GM21737 (cell line): ENCODE data around the gene NEK3.
"Not testable (repeated sequence)": the region's sequence is repeated elsewhere in the genome, so short reads cannot be mapped to it uniquely, and the experiment has no call there.

Source experiments
- ATAC-seq: cut with Tn5 transposase; IDR thresholded peaks from one replicate; pipeline ENCODE4 v1.9.1; 2021; ENCODE audit warnings: mild to moderate bottlenecking, moderate library complexity; ENCODE audit not compliant: unreplicated experiment

NEK3 gene

DNA sequence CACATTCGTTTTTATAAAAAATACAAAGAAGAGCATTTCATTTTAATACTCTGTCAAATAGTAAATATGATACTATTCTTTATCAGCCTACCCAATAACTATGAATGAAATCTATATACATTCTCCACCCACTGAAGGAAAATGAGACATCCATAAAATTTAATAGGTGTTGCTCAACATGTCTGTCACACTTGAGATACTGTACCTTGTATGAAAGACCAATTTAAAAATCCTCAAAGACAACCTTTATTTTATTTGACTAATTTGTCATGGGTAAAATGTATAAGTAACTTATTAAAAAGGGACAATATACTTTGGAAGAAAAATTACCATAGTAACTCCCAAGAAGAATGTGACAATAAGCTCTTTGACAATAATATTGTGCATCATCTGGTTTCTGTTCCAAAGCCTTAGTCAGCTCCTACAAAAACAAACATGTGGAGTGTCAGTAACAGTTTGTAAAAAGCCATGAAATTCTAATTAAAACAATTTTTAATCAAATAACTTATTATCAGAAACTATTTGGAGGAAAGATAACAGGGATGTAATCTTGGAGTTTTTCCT, 11.5 kb upstream of the NEK3 start:
- ATAC-seq: not testable (repeated sequence)

DNA sequence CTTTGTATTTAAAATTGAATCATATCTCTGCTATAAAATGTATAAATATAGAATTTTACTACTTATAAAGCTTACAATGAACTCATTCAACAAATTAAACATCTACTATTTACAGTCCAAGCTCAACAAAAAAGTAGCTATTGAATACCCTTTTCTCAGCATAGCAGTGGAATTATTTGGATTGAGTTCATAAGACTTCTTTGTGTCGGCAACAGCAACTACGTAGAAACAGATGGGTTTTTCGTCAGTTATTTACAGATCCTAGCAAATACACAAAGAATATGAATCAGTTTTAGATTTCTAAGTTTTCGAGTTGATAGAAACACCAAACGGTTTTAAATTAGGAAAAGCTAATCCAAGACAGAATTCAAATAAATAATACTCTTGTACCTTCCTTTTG, 10.4 kb upstream of the NEK3 start:
- no peak for ATAC-seq

DNA sequence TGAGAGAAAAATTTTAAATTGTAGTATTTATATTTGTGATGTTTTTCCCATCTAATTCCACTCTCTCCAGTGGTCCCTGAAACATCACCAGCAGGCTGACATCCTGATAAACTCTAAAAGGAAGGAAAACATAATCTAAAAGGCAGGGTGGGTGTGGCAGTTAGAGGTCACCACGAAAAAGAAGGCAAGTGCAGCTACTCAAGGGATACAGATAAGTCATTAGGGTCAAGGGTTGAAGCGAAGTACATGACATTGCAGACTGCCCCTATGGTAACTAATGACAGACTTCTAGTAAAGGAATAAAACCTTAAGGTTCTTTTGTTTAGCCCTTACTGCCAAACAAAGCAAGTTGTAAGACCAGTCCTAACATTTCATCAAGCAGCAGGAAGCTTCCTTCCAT, 6.0 kb upstream of the NEK3 start:
- no peak for ATAC-seq

DNA sequence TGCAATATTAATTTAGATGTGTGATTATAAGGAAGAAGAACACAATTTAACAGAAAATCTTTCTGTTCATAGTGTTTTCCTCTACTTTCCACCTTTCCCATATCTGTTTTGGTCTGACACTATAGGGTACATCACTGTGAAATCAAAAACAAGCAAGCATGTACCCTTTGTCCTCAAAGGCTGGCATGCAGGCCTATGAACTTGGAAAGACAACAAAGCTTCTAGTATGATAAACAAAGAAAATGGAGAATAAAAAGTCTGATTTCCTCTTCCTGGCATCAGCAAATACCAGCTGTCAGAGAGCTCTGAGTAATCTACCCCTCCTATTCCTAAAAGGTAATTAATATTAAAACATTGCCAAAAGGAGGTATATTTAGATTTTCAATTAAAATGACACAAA, 5.6 kb upstream of the NEK3 start:
- no peak for ATAC-seq

DNA sequence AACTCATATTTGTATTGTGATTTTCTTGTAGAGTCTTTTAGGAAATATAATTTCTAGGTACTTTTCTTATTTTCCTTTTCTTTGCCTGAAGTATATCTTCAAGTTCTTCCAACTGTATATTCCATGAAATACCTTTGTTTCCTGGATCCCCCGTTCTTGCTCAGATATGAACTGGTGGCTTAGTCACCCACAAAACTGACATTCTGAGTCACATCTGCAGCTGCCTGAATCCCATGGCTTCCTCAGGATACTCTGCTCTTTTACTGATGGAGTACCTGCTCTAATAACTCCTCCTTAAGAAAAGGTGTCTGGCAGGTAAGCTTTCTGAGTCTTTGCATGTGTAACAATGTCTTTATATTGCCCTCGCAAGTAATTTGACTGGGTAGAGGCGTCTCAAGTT, 4.5 kb upstream of the NEK3 start:
- not testable (repeated sequence) for ATAC-seq

DNA sequence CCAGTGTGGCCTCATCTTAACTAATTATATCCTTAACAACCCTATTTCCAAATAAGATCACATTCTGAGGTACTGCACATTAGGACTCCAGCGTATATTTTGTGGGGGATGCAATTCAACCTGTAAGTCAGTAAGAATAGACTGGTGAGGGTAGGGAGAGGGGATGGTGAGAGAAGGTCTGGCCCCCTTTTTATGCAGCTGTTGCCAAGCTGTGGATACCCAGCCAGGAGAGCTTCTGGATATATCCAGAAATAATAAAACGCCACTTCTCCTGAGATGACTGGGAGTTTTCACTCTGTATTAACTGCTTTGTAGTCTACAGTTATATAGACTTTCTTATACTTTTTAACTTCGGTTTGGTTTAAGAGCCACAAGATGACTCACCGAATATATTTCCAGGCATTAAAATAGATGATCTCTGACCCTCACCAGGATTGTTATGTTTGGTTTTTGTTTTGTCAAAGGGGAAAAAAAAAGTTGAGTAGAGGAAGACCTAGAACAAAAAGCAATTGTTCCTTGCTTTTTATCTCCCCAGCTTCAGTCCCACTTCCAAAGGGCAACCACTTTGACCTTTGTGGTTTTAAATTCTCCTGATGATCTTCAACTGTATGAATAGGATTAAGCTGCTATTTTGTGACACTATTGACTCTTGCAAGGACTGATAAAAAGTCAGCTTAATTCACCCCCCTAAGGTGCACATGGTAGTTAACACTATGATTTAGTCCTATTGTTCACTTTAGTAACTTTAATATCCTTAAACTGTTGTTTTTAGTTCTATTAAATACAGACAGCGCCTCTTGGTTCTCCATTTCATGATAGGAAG, 3.1 kb upstream of the NEK3 start:
- ATAC-seq: no peak

DNA sequence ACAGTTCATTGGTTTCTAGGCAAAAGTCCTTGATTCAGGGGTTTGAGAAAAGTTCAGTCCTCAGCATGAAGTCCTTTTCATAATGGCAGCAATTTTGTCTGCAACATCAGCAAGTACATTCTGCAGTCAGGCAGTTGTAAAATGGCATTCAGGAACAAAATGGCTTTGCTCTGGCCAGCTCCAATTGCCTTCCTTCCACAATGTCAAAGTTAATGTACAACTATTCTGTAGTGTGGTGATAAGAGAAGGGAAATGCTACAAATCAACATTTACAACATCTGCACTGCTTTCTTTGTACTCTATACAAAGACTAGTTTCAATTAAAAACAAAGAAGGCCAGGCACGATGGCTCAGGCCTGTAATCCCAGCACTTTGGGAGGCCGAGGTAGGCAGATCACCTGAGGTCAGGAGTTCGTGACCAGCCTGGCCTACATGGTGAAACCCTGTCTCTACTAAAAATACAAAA, 1.8 kb upstream of the NEK3 start:
- no peak for ATAC-seq

DNA sequence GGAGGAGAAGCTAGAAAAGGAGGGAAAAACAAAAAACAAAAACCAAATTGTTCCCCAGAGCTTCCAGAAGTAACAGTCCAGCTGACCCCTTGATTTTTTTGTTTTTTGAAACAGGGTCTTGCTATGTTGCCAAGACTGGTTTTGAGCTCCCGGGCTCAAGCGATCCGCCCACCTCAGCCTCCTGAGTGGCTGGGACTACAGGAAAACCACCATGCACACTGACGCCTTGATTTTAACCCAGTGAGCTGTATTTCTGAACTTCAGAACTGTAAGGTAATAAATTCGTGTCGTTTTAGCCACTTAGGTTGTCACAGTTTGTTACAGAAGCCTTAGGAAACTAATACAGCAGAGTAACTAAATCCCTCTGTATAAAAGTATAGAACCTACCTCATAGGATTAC, 1.1 kb upstream of the NEK3 start:
- no peak for ATAC-seq

DNA sequence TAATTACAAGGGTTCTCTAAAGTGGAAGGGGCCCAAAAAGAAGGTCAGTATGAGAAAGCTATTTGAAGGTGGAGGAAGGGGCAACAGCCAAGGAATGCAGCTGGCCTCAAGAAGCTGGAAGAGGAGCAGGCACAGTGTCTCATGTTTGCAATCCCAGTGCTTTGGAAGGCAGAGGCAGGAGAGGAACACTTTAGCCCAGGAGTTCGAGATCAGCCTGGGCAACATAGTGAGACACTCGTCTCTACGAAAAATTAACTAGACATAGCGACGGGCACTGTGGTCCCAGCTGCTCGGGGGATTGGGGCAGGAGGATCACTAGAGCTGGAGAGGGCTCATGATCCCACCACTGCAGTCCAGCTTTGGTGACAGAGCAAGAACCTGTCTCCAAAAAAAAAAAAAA, 656 bp upstream of the NEK3 start:
- no peak for ATAC-seq

DNA sequence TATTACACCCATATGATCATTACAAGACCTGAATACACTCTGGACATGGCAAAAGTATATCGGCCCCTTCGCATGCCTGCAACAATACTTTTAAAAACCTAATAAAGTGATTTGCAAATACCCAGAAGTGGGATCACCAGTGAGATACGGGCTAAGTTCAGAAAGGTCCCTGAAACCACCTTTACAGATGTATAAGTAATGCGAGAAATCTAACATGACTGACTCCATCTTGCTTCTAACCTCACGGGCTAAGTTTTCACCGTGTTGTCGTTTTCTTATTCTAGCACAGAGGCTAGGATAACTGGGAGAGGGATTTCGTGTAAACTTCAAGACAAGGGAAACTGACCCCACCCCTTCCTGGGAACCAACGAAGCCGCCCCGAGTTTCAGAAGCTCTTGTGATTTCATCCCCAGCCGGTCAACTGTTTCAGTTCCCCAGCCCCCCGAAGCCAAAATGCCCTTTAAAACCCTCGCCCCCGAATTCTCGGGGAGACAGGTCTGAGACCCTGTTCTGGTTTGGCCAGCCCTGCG, 703 bp downstream of the NEK3 start:
- ATAC-seq: peak; percentile 21

DNA sequence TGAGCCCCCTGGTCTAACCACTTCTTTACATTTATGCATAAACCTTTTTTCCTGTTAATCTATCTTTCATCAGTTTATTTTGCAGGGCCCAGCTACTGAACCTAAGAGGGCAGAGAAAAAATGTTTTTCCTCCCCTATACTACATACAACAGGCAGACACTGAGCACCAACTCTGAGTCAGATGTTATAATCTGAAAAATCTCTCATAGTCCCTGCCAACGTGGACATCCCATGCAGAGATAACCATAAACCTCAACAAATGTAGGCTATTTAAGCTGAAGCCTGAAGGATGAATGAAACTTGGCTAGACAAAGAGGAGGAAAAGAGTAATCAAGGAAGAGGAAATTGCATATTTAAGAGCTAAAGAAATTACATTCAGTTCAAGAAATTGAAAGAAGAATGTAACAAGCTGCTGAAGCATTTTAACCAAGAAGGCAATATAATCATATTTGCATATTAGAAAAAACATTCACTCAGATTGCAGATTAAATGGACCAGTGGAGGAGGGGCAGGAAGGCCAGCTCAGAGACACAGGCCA, 2.6 kb downstream of the NEK3 start:
- no peak for ATAC-seq

DNA sequence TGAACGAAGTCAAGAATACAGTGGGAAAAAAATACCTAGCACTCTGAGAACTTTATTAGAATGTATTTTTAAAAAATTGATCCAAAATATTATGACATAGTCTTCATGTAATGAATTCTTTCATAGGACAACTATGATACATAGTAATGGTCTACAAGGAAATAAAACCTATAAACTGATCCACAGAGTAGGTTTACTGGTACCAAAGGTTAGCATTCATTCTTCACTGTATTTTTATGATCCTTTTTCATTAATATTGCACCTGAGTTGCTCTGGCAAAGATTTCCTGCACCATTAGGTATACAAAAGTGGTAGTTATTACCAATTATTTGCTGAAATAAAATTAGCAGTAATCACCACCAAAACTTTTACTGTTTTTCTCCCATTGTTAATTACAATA, 4.2 kb downstream of the NEK3 start:
- ATAC-seq: no peak

DNA sequence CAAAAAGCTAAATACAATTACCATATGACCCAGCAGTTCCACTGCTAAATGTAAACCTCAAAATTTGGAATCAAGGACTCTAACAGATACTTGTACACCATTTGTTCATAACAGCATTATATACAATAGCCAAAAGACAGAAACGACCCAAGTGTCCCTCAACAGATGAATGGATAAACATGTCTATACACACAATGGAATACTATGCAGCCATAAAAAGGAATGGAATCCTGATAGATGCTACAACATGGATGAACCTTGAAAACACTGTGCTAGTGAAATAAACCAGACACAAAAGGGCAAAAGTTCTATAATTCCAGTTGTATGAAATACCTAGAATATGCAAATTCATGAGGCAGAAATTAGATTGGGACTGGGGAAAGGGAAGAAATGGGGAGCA, 12.2 kb downstream of the NEK3 start:
- no peak for ATAC-seq

DNA sequence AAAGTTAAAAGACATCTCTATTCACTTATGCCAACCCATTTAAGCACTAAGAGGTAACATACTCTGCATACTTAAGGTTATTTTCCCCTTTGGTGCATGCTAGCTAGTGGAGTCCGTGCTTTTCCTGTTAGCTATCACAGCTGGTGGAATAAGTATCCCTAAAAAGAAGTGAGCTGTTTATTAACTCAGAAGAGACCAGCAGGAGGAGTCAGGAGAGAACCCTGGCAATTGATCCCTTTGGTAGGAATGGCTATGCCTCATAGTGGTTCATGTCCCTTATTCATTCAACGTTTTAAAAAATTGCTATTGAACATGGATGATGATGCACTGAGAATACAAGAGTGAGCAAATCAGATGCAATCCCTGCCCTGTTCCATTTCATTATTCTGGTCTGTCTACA, 18.1 kb downstream of the NEK3 start:
- no peak for ATAC-seq

DNA sequence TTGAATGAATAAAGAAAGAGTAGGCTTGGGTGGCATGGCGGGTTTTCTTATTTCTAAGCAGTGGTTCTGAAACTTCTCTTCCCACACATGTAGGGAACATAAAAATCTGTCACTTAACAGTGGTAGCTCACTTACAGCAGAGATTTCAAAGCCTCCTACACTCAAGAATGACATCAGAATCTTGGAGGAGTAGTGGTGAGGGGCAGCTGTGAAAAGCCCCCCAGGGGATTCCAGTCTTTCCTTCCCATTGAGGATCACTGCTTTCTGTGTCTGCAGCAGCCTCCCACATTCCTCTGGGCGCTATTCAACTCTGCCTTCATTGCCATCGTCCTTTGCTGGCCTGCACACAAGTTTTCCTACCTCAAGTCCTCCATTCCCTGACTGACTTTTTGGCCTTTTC, 21.9 kb downstream of the NEK3 start:
- no peak for ATAC-seq

DNA sequence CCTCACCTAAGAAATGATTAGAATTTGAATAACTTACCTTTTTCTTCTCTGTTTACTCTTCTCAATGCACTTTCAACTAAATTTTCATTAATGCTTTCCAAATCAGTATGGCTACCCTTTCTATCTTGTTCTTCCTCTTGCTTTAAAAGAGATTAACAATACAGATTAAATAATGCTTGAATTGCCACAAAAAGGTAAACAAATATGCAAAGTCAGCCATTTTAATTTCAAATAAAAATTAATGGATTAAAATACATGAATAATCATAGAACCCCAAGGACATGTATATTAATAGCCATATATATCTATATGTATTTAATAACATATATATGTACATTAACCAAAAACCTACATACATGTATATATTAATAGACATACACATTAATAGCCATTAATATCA, 22.6 kb downstream of the NEK3 start:
- no peak for ATAC-seq

DNA sequence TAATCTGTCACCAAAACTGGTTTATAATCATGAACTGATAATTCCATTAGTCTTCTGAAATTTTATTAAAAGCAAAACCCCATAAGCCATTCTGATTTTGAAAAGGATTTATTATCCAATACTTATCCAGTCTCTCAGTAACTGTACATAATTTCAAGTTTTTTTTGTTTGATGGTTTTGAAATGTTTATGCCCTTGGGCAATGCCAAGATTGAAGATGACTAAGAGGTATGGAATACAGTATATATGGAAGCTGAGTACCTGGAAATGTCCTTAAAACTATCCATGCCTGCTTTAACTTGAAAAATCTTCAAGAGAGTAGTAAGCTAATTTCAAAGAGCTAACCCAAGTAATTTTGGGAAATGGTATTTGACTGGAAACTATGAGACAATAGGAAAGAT, 28.8 kb downstream of the NEK3 start:
- ATAC-seq: no peak

DNA sequence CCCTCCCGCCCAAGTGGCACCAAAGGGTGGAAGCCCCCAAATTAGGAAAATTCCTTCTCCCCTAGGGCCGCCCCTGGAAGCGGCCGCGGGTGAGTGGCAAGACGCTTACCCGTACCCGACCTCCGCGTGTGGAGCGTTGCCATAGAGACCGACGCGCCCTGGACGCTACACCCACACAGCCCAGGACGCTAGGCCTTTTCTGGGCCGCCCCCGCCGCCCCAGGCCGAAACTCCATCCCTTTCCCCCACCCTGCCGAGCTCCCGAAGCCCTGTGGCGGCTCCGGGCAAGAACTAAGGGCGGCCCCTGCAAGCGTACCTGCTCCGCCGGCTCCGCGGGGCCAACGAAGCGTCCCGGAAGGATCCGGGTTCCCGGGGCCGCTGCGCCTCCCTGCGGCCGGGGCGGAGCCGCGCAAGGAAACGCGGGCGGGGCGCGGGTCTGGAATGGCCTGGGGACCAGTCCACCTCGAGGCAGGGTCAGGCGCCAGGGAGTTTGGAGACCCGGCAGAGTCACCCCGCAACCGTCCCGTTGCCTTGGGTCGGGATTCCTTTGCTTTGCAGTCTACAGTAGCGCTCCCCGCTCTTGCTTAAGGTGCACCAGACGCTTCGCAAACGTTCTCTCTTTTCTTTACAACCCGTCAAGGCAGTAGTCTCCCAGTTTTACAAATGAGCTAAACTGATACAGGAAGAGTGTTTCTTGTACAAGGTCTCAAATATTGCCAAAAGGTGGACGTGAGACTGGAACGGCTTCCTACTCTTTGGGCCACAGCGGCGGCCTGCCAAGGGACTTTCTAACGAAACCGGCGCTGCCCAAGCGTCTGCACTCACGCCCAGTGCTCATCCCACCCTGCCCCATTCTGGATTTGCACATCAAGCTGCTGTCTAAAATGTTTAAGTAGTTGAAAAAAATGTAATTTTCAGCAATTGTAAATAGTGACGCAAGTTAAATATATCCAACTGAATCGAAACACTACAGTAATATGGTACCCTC, 30.4 kb downstream of the NEK3 start, which contains the start of gene NEK5:
TSS of gene NEK5 (minus strand) at position 360 of the 987 bp plus-strand sequence. CDS start 1,591 bp downstream, outside the sequence.
- peak; percentile 71 for ATAC-seq

DNA sequence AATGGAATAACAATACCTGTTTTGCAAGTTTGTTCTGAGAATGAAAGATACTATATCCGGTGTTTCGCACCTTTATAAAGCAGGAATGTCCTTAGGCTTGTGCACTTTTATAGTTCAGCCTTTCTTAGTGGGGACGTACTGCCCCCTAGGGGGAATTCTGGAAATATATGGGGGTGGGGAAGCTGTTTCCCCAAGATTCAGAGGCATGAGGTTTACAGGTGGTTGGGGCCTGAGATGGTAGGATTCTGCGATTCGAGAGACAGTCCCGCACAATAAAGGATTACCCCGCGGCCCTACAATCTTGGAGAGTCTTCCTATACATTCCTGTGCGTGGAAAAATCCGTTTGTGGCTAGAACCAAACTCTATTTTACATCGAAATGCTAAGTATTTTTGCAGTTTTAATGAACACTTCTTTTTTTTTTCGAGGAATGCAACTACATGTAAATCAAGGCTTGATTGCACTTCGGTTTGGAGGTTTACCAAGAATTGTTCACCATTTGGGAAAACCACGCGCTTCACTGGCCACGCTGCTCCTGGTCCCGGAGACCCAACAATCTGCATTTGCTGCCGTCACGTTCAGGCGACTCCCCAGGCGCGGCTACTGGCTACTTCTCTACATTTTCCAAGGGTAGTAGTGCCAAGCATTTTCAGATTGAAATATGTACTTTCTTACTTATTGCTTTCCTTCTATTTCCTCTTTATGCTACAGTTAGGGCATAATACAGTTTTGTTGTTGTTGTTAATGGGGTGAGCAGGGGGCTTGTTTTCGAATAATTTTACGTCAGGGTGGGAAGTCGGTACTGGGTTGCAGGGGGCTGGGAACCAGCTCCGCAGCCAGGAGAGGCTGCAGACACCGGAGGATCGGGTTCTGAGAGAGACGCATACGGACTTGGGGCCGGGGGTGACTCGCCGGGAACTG, 31.4 kb downstream of the NEK3 start:
- peak; percentile 49 for ATAC-seq

DNA sequence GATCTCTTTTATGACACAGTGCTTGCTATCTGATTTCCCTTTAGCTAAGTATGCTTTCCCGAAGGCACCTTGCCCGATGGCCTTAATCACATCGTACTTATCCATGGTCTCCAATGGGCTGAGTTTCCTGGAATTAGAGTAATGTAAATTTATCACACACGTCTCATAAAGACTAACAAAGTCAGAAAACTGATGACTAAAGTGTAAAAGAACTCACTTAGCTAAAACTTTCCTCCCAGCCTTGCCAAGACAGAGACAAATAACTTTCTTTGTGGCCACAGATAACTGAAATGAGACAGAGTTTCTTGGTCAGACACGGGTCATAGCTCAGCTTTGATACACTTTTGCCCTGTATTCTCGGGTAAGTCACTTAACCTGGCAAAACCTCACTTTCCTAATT, 32.0 kb downstream of the NEK3 start:
- ATAC-seq: no peak
